NCI-H128 (cell line): ENCODE measurements around the gene SPACA6.
"Not testable (repeated sequence)": the region's sequence is repeated elsewhere in the genome, so short reads cannot be mapped to it uniquely, and the experiment has no call there.

ENCODE experiments used
- DNase-seq: peaks from one replicate; lab custom pipeline; 2025; ENCODE audit not compliant: unreplicated experiment; lab: John Stamatoyannopoulos, UW

SPACA6 gene

DNA sequence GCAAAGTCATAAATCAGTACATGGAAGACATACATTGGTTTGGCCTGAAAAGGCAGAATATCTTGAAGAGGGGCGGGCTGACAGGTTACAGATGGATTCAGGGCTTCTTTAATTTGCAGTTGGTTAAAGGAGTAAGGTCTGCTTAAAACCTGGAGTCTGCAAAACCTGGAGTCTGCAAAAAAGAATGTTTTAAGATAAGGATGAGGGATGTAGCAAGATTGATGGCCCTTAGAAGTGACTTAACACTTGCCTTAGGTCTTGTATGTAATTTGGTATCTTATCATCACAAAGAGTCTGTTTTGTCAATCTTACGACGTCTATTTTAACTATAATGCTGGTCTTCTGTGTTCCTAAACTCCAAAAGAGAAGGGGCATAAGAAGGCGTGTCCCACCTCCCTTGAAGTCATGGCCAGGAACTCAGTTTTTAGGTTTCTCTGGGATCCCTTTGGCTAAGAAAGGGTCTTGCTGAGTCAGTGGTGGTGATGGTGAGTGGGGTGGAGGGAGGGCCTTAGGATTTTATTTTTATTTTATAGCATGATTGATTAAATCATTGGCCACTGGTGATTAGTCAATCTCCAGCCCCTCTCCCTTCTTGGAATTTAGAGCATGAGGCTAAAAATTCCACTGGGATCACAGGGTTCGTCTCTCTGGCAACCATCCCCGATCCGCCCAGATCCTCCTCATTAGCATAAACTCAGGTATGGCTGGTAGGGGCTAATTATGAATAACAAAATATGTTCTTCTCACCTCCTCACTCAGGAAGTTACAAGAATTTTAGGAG, 40.8 kb downstream of the SPACA6 start:
- no peak for DNase-seq

GRCh38 chr19:51735759-51736449, 42.8 kb downstream of the SPACA6 start:
- no peak for DNase-seq

DNA sequence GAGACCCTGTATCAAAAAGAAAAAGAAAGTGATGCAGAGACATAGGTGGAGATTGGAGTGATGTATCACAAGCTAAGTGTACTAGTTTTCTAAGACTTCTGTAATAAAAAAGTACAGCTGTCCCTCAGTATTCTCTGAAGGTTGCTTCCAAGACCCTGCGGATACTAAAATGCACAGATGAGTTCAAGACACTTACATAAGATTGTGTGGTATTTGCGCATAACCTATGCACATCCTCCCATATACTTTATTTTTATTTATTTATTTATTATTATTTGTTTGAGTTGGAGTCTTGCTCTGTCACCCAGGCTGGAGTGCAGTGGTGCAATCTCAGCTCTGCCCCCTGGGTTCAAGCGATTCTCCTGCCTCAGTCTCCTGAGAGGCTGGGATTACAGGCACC, 44.3 kb downstream of the SPACA6 start:
- no peak for DNase-seq

DNA sequence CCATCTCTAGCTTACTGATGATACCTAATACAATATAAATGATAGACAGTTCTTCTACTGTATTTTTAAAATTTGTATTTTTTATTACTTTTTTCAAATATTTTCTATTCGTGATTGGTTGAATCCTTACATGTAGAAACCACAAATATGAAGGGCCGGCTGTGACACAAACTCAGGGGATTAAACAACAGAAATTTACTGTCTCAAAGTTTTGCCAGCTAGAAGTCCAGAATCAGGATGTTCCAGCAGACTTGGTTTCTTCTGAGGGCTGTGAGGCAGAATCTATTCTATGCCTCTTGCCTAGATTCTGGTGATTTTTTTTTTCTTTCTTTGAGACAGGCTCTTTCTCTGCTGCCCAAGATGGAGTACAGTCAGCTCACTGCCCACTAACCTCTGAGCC, 44.8 kb downstream of the SPACA6 start:
- no peak for DNase-seq

DNA sequence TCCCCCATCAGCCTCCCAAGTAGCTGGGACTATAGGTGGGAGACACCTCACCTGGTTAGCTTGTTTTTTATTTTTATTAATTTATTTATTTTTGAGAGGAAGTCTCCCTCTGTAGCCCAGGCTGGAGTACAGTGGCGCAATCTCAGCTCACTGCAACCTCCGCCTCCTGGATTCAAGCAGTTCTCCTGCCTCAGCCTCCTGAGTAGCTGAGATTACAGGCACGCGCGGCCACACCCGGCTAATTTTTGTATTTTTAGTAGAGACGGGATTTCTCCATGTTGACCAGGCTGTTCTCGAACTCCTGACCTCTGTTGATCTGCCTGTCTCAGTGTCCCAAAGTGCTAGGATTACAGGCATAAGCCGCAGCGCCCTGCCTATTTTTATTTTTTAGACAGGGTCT, 45.4 kb downstream of the SPACA6 start:
- not testable (repeated sequence) for DNase-seq

DNA sequence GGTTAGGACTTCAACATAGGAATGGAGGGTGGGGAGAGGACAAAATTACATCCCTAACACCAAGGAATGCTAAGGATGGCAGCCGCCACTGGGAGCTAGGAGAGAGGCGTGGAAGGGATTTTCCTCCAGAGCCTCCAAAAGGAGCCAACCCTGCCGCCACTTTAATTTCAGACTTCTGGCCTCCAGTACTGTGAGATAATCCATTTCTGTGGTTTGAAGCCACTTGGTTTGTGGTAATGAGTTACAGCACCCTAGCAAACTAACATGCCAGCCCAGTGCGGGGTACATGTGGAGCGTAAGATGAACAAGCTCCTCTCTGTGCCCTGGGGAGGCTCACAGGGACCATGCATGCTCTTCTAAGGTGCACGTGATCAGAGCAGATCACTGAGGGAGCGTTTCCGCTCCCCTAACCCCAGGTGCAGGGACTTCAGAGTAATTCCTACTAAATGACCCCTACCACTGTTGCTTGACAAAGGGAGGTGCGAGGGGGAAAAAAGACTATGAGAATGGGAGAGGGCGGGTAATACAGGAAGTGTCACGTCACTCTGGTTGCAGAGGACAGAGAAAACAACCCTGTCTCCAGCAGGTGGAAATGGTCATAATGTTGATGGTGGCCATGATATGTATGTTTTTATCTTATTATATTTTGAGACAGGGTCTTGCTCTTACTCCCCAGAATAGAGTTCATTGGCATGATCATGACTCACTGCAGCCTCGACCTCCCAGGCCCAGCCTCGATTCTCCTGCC, 46.5 kb downstream of the SPACA6 start:
- DNase-seq = no peak

DNA sequence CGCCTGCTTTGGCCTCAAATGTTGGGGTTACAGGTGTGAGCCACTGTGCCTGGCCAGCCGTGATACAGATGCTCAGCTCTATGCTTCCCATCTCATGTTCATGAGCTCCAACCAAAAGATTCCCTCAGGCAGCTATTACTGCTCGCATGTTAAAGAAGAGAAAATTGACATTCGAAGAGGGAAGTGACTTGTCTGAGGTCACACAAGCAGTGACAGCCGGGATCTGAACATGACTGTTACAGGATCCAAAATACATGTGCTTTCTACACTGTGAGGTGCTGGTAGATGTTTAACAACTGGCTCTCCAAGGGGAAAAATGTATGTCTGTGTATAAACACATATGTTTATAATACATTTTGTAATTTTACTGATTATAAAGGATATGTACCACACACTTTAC, 47.2 kb downstream of the SPACA6 start:
- DNase-seq = no peak

DNA sequence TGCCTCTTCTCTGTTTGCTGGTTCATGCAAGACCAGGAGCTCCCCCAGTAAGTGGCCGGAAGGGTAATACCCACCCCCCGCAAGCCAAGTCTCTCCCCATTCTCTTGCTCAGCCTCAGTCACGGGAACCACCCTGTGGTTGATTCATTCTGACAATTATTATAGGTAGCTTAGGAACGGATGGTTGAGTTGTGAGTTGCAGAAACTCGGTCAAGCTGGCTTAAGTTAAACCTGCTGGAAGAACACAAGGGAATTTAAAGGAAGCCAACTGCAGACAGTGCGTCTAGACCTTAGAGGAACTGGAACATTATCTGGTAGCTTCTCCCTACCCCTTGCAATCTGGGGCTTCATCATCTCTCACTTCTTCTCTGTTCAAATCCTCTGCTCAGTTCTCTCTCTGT, 49.7 kb downstream of the SPACA6 start:
- DNase-seq = no peak

DNA sequence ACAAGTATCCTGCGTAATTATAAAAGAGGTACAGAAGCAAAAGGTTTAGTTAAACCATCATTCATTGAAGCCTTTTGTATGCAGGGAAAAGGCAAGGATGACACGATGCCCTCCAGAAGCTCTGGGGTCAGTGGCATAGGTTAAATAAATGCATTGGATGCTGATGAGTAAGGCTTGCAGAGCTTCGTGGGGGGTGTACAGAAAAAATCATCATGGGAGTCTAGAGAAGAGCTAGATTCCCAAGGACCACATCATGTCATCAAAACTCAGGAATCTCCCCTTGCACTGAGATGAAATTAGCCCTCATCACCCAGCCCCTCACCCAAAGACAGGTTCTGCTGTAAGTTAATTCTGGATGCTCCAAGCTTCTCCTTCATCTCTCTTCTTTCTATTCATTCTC, 50.3 kb downstream of the SPACA6 start:
- DNase-seq = no peak

- DNase-seq = no peak
These were observed 53.6 kb downstream of the SPACA6 start for GRCh38 chr19:51746731-51747130.

- no peak for DNase-seq
These were observed 56.8 kb downstream of the SPACA6 start for GRCh38 chr19:51749979-51750378.

DNA sequence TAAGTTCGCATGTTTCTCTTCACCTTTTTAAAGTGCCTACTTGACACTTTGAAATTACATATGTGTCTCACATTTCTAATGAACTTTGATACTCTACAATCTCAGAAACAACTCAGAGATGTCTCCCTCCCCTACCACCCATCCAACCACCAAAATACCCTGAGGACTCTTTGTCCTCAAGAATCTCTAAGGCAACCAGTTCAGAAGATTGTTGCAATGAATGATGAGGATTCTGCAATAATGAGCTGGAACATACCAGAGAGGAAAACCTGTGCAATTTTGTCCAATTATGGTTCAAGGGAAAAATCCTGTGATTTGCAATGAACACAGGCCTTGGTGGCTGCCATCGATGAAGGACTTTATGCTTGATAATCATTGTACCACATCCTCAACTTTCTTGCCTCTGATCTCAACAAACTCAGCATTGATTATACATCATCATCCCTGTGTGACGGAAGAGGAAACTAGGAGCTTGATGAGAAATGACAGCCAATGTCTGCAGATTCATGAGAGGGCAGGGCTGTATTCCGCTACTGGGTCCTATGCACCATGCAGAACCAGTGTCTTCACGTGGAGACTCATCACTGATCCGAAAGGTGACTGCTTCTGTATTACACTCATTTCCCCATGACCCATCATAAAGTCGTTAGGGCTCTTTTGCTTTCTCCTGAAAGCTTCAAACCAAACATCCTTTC, 57.4 kb downstream of the SPACA6 start:
- no peak for DNase-seq

DNA sequence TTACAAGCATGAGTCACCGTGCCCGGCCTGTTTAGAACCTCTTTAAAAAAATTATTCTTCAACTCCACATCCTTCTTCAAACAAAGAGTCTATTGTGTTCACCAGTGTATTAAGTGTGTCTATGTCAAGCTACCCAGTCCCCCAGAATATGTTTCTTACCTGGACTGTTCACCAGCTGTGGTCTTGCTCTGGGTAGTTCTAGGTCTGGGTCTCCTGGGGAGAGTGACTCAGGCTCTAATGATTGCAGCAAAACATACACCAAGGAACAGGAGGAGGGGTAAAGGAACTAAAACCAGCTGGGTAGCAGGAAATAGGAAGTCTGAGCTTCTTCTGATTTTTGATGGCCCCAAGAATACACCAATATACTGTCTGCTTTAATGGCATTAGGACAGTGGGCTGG, 58.5 kb downstream of the SPACA6 start, which contains the start of gene FPR1:
TSS of gene FPR1 (minus strand) at position 224 of the 400 bp plus-strand sequence. CDS start 4,884 bp downstream, outside the sequence.
- no peak for DNase-seq

- no peak for DNase-seq
These were observed 61.0 kb downstream of the SPACA6 start for GRCh38 chr19:51754109-51754508.

DNA sequence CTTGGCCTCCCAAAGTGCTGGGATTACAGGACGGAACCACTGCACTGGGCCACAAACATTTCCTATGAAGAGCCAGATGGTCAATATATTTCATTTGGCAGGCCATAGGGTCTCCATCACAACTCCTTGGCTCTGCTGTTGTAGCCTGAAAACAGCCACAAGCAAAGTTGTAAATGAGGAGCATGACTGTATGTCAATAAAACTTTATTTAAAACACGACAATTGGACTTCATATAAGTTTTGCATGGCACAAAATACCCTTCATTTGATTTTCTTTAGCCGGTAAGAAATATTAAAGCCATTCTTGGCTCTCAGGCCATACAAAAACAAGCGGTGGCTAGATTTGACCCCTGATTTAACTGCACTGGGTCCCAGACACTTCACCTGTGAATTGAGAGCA, 61.6 kb downstream of the SPACA6 start:
- DNase-seq = no peak
